HG03457 (cell line): ENCODE data around the gene VPS8.

Experiments
- ATAC-seq: cut with Tn5 transposase; IDR thresholded peaks from one replicate; pipeline ENCODE4 v1.9.1; 2021; ENCODE audit warnings: moderate number of reproducible peaks; ENCODE audit not compliant: unreplicated experiment

Gene VPS8

DNA sequence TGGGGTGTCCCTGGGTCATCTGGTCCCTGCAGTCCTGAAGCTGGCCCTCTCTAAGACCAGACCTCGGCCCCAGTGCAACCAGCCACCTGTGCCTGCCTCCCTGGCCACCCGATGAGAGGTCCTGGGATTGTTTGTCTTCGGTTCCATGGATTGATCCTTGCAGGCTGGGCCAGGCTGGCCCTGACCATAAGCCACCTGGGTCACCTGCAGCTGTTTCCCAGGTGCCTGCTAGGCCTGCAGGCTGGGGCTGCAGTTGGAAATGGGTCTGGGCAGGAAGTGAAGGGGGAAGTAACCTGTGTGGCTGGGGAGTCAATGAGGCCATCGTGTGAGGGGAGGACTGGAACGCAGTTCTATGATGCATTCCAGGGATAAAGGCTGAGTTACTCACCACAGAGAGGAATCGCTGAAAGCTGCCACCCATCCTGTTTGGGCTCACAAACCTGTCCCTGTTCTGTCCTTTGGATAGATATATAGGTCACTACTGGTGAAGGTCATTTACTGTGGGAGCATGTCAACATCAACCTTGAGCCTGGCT lies 30.9 kb upstream of the VPS8 start:
- no peak for ATAC-seq

DNA sequence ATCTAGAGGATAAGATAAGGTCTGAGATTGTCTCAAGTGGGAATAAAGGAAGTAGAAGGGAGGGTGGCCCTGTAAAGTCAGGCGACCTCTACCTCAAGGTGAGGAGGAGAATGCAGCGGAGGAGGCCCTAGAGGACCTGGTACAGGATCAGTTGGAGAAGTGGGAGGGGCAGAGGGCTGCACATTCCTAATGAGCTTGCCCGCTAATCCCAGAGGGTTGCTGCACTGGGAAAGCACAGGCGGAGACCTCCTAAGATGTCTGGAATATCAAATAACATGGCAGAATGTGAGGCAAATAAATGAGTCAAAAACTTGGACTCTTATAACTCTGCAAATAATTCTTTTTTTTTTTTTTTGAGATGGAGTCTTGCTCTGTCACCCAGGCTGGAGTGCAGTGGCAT lies 30.2 kb upstream of the VPS8 start:
- ATAC-seq: no peak

DNA sequence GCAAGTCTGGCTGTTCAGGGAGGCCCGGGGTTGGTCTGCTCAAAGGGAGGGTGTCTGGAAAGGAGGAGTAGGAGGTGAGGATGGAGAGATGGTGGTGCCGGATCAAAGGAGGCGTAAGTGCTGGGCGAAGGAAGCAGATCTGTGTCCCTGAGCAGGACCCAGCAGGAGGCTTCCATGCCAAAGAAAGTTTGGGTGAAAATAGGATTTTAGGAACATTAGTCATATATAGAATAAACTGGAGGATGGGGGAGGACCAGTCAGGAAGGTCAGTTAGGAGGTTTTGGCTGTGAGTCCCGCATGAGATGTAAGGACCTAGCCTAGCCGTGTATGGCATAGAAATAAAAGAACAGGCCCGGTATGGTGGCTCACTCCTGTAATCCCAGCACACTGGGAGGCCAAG lies 28.6 kb upstream of the VPS8 start:
- no peak for ATAC-seq

DNA sequence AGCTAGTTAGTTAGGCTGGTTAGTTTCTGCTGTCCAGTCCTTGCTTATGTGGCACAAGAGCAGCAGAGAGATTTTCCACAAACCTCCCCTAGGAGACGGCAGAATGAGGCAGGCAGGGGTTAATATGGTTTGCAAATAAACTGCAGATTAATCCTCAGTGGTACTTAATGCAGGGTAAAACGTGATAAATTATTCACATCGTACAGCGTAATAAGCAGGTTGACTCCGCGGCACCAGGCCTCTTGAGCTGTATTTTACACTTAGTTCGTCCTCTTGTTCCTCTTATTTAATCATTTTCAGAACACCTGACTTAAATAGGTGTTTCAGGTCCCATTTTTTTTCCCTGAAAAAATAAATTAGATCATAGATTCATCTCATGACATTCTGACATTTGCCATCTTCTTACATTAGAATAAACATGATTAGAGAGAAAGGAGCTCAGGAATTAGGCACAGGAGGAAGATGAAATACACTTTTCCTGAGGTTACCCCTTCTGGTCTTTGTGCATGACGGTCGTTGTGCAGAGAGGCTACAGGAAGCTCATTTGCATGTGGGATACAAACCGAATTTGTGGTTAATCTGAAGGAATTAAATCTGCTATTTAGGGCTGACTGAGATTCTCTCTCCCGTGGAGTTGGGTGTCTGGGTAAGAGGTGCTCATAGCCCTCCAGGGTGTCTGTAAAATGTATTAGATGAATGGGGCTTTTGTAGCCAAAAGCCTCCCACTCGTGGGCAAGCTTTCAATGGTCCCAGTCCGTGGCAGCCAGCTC lies 27.1 kb upstream of the VPS8 start:
- no peak for ATAC-seq

DNA sequence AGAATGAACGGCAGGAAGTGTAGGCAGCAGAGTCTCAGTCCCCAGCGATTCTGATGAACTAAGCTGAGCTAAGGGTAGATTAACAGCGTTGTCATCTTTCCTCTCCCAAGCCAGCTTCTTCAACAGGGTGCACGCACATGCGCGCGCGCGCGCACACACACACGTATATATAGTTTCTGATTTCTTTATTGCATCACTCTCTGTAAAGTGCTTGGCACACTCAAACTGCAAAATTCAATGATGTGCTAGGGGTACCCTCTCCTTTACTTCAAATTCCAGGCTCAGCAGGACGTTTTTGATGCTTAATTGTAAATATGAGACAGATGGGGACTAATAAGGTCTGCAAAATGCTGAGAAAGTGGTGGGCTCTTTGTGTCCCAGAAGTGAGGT lies 26.1 kb upstream of the VPS8 start:
- ATAC-seq: no peak

DNA sequence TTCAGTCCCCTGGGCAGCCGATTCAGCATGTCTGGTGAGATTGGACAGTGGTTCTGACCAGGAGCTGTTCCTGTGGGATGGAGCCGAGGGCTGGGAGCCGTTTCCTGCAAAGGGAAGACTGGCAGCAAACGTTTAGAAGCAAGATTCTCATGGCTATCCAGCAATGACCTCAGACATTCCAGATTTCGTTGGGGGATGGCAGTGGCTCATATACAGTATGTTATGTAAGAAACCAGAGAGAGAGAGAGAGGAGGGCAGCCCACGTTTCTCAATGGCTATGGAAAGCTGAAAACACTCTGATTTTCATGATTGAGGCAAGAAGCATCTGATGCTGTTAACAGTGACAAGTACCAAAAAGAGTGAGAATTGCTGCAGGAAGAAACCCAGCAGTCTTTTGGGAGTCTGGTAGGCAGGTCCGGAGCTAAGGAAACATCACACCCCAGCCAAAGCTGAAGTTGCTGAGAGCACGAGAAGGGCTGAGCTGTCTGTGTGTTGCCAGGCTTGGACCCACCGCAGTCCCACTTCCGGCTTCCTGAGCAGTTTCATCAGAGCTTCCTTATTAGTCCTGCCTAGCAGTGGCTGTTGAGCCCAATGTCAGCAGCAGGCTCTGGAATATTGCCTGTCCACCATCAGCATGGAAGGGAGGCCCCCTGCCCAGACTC lies 25.6 kb upstream of the VPS8 start:
- ATAC-seq: no peak

DNA sequence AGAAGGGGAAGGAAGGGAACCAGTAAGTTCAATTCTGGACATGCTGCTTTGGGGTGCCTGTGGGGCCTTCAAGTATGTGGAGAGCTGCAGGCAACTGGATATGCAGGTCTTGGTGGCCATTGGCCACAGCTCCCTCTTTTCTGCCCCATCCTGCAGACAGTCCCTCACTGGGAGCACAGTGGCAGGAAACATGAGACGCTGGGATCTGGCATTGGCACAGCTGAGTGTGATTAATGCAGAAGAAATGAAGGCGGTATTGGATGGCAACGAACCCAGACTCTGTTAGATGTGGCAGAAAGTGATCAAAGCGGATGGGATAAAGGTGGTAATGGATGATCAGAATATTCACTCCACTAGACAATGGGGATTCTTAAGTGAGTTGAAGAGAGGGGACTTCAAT lies 23.2 kb upstream of the VPS8 start:
- ATAC-seq: no peak

DNA sequence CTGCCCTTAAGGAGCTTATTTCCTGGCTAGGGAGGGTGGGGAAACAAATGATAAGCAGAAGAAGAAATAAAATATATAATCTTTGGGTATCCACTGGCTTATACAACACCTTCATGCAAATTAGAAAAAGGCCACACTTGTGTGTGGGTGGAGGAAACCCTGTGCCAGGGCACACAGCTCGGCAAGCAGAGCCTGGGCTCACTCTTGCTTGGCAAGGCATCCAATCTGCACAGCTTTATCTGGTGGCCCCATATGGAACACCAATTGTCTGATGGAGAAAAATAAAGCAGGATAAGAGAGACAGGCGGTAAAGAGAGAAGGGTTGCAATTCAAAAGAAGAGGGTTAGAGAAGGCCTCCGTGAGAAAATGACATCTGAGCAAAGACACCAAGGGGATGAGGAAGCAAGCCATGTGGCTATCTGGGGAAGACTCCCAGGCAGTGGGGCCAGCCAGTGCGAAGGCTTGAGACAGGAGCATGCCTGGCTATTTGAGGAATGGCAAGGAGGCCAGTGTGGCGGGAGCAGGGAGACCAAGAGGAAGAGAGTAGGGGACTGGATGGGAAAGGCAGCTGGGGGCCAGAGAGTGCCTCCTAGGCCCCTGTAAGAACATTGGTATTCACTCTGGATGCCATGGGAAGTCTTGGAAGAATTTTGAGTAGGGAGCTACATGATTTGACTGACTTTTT lies 22.5 kb upstream of the VPS8 start:
- no peak for ATAC-seq

DNA sequence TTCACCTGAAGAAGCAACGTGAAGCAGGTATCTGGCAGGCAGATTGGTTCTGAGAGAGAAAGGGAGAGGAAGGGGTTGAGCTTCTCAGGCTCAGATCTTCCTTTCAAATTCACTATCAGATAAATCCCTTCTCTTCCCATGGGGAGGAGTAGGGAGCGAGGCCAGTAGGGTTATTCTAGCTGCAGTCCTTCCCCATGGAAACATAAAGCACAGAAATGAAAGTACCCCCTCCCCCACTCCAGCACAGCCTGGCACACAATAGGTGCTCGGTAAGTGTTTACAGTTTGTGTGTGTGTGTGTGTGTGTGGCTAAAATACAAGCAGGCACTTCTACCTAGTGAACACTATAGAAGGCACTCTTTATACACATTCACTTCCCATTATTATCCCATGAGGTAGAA lies 20.8 kb upstream of the VPS8 start:
- ATAC-seq: no peak

DNA sequence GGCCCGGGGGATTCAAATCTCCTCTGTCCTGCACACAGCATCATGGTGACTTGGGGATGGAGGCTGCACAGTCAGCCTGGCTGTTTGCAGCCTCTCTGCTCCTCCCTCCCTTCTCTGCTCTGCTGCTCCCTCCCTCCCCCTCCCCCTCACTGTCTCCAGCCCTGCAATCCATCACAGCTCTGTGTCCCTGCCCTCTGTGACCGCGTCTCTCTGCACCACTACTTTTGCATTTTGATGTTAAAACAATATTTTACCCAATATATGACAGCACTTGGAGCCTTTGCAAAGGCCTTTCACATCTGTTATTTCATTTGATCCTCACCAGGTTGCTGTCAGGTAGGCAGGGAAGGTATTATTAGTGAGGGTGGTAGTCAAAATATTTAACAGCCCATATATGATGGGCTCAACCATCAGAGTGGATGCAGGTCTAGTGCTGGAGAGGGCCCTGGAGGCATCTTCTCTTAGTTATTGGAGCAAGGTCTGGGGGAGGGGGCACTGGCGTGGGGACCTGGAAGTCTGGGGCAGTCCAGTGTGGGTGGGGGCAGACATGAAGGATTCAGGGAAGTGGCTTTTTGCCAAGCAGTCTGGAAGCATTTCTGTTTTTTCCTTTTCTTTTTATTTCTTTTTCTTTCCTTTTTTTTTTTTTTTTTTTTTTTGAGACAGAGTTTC lies 16.3 kb upstream of the VPS8 start:
- no peak for ATAC-seq

DNA sequence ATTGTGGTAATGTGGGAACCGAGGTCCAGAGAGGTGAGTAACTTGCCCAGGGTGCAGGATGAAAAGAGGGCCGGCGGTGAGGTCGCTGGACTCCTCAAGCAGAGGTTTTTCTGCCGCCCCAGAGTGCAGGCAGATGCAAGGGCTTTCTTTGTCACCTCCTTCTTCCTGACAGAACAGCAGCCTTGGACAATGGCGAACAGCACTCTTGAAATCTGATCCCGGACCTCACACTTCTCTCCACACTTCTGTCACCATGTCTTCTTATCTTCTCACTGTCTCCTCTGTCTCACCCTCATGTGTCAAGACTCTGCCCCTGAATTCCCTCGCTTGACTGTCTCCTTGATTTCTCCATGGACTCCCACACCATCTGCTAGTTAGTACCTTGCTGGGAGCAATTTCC lies 15.4 kb upstream of the VPS8 start:
- ATAC-seq: no peak

DNA sequence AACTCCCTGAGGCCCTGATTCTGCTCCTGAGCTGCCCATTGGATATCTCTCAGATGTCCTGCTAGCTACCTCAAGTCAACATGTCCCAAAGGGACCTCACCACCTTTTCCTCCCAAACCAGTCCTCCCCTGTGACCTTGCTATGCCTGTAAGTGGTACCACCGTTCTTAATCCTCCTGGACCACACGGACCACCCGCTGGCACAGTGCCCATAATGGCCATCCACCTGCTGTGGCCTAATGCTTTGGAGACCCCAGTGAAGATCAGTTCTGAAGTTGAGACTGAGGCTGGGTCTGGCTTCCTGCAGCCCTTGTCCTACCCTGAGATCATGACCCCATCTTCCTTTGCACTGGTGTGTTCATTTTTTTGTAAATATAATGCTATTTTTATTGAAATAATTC lies 15.0 kb upstream of the VPS8 start:
- ATAC-seq: no peak

DNA sequence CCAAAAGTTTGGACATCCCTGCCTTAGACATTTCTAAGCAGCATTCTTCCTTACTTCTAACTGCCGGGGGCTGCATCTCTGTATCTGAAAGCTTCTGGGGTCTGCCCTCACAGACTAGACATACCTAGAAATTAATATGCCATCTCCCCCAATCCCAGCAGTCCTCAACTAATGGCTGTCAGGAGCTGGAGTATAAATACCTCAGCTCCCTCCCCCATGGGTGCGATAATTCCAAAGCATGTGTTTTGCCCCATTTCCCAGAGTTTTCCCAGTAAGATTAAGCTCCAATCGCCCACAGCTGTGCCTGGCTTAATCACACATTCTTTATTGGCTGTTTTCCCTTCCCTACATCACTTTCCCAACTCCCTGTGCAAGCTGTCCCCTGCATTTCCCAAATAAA lies 13.8 kb upstream of the VPS8 start:
- ATAC-seq: no peak

DNA sequence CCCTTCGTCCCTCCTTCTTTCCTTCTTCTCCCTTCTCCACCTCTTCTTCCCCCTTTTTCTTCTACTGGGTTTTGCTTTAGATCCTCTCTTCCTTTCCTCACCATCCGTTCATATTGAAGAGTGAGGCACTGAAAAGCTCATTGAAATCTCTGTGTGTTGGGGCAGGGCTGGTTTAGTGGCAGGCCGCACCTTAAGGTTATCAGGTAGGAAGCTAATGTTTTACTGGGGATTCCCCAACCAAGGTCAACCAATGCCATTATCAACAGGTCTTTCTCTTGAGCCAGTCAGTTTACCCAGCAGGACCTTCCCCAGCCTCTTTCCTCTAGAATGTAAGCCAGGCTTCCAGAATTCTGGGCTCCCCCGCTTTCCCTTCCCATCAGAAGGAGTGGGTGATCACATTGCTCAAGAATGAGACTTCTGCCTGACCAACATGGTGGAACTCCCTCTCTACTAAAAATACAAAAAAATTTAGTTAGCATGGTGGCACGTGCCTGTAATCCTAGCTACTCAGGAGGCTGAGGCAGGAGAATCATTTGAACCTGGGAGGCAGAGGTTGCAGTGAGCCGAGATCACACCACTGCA lies 11.5 kb upstream of the VPS8 start:
- ATAC-seq: no peak

DNA sequence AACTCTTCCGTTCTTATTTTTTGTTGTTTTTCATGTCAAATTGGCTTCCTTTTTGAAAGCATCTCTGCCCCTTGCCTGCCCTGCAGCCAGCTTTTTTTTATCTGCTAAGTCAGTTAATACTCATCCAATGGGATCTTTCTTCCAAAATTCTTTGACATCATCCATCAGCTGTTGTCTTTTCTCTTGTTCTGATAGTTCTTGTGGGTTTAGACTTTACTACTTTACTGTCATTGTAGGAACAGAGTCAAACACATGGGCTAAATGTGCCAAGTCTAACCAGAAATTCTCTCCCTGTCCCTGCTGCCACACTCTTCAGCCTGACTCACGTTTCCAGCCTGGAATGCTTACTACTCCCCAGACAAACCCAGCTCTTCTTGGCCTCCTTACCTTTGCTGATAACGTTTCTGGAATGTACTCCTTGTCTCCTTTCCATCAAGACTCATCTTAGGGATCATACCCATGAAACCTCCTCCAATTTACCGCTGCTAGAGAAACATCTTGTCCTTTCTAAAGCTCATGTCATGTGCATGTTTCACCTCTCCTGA lies 10.7 kb upstream of the VPS8 start:
- ATAC-seq: no peak

DNA sequence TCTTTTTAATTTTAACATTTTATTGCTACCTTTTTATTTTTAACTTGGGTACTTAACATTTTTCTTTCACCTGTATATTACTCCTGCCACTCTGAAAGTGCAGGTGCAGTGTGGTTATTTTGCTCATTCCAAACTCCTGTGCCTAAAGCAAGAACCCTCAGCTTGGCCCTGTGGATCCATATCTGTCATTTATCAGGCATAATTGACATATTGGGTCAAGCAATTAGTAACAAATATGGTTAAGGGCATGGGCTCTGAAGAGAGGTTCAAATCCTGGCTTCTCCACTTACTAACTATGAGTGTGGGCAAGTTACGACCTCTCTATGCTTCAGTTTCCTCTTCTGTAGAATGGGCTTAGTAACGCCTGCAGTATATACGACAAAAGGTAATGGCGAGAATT lies 9.8 kb upstream of the VPS8 start:
- ATAC-seq: no peak

DNA sequence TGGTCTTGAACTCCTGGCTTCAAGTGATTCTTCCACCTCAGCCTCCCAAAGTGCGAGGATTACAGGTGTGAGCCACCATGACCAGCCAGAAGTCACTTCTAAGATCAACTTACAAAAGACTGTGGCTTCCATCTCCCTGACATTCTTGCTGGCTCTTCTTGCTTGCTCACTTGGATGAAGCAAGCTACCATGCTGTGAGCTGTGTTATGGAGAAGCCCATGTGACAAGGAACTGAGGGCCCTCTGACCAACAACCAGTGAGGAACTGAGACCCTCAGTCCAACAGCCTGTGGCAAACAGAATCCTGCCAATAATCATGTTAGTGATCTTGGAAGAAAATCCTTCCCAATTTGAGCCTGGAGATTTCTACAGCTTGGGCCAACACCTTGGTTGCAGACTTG lies 7.2 kb upstream of the VPS8 start:
- no peak for ATAC-seq

DNA sequence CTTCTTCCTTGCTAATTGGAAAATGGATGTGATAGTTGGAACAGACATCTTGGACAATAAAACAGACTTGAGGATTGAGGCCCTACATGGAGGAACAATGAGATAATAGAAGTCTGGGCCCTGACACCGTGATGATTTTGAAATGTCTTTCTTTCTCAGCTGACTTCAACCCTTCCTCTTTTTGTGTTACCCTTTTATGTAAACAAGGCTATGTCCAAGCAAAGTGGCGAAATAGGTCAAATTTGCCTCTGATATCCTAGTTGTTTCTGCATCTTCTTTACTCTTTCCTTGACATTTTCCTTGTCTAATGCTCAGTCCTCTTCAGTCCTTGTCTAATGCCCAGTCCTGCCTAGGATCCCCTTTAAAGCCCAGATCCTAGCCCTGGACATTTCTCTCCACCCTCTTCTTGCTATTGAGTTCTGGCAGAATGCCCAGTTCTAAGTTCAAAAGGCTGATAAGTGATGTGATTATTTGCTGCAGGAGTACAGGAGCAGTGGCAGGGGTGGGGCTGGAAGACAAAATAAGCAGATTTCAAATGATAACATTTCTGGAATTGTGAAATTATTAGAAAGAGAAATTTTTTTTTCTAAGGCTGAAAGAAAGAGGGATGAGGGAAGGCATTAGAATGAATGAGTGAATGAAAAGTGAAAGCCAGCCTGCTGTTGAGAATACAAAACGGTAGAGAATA lies 6.5 kb upstream of the VPS8 start:
- ATAC-seq: no peak

DNA sequence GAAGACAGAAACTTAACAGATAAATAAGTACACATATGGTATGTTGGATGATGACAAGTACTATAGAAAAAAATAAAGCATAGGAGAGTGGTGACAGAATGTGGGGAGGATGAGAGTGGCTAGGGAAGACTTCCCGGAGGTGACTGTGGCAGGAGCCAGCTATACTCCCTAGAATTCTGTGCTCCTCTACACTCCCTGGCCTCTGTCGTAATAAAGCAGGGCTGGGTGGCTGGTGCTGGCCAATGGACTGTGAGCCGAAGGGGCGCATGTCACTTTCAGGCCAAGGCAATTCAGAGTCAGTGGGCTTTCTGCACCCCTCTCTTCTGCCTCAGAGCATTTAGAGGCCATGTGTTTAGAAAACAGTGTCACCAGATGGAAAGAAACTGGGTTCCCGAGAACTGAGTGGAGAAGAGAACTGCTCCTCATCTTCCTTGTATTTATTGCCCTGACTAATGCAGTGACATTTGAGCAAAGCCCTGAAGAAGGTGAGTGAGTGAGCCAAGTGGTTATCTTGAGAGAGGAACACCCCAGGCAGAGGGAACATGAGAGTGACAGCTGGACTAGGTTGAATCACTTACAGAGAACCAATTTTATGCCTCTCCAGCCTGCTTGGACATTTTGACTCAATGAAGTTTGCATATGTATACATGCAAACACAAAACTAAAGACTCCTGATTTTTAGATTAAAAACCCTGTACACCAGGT lies 5.2 kb upstream of the VPS8 start:
- ATAC-seq: no peak

DNA sequence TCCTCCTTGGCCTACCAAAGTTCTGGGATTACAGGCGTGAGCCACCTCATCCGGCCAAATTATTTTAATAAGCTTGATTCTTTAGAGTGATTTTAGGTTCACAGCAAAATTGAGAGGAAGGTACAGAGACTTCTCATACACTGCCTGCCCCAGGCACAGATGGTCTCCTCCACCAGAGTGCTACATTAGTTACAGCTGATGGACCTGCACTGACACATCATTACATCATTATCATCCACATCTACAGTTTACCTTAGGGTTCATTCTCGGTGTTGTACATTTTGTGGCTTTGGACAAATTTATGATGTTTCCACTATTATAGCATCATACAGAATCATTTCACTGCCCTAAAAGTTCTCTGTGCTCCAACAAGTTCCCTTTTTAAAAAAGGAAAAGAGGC lies 4.4 kb upstream of the VPS8 start:
- ATAC-seq: no peak
